Neuron (in vitro differentiated cells): ENCODE data around the gene CDK19.

ENCODE experiments used
- H2AFZ ChIP-seq: one replicate; pipeline ENCODE4 v1.6.1; 2013; ENCODE audit warnings: low read depth, mild to moderate bottlenecking, inconsistent platforms, low read length, moderate library complexity
- H3K27me3 ChIP-seq: one replicate; pipeline ENCODE4 v1.6.1; 2013; ENCODE audit warnings: low read length; ENCODE audit not compliant: insufficient read depth
- H3K36me3 ChIP-seq: one replicate; pipeline ENCODE4 v1.6.1; 2013; ENCODE audit warnings: low read length; ENCODE audit not compliant: insufficient read depth
- H3K4me1 ChIP-seq: one replicate; pipeline ENCODE4 v1.6.1; 2013; ENCODE audit warnings: low read length; ENCODE audit not compliant: insufficient read depth
- H3K4me3 ChIP-seq: 2 replicates; pipeline ENCODE4 v1.5.1; 2013; ENCODE audit warnings: mild to moderate bottlenecking, low read length, moderate library complexity
- H3K9me3 ChIP-seq: one replicate; pipeline ENCODE4 v1.6.1; 2013; ENCODE audit warnings: low read length

The CDK19 gene

DNA sequence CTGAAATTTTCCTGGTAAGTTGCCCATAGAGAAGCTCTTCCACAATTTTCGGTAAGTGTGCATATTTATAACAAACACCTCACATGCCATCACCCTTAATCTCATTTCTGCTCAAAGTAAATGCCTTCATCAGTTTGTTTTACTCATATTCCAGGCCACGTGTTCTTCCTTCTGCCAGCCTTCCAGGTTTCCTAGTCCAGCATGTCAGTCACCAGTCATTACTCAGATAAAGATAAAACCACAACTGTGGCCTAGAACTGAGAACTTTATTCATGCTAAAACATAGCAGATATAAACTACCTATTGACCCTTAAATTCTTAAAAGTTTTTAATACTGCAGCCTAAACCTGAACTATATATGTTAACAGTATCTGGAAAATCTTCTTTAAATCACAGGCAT is 189.4 kb downstream of the CDK19 start:
- Histone ChIP-seq H2AFZ (no peak overlapping the region), H3K9me3 (no peaks in the 10 kb centered on the region), H3K36me3 (peaks cover 46% of the 10 kb centered on the region), H3K27me3 (no peaks in the 10 kb centered on the region), H3K4me3 (no peak overlapping the region), H3K4me1 (no peaks in the 10 kb centered on the region)

DNA sequence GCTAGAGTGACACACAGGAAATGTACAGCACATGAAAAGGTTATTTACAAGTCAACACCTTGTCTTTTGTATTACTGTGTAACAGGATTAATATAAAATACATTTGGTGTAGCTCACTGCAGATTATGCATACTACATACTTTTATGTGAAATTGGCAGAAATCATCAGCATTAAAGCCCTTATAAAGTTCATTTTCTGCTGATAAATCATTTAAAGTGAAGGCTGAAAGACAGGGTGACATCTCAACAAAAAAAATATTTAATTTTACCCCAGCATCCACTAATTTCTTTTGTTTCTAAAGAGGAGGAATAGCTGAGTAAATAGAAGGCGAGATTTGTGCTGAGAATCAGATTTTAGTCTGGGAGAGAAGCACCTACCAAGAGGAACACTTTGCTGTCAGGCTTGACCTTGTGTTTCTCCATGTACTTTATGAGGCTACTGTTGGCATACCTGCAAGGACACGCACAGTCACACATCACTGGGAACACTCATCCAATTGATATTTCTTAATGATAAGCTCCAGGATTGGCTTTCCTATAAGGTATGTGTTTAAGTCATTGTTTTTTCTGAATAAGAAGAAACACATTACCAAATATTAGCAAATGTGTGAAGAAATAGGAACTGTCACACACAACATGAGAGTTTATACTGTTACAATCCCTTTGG is 192.2 kb downstream of the CDK19 start:
- Histone ChIP-seq H3K36me3 (peaks cover 66% of the 10 kb centered on the region), H3K9me3 (no peaks in the 10 kb centered on the region), H3K4me3 (no peak overlapping the region), H3K27me3 (no peaks in the 10 kb centered on the region), H3K4me1 (no peaks in the 10 kb centered on the region), H2AFZ (no peak overlapping the region)

DNA sequence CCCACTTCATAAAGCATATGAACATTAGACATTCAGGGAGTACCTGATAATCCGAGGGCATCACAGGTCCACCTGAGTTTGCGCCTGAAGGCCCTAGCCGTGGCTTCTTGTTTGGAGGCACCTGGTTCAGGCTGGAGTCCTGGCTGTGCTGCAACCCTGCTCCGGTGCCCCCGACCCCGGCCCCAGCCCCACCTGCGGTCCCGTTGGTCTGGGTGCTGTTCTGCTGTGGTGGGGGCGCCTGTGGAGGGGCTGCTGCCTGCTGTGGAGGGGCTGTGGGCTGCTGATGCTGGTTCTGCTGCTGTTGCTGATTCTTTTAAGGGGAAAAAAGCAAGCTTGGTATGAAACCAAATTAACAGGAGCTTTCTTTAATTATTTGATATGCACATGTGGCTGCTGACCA is 194.2 kb downstream of the CDK19 start:
- Histone ChIP-seq H3K4me3 (no peak overlapping the region), H2AFZ (no peak overlapping the region), H3K9me3 (peaks cover 3% of the 10 kb centered on the region), H3K36me3 (peaks cover 68% of the 10 kb centered on the region), H3K4me1 (no peaks in the 10 kb centered on the region), H3K27me3 (no peaks in the 10 kb centered on the region)

DNA sequence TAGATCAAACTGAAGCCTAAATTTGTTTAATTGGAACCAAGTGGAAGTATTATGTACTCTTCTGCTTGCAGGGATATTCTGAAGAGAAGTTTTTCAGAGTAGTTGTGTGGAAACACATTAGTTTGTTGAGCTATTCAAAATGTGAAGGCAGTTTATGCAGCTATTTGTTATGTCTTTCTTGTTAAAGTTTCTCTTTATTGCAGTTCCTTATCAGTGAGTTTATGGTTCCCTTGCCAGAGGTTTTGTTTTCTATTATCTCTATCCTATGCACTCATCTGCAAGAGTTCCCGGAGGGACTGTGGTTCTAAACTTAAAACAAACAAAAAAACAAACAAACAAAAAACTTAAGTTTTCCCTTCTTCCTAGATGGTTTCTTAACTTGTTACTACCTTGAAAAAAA is 195.2 kb downstream of the CDK19 start:
- no peak overlapping the region for H3K4me3 ChIP-seq
- H3K9me3 ChIP-seq = peaks cover 3% of the 10 kb centered on the region
- H3K36me3 ChIP-seq = peaks cover 68% of the 10 kb centered on the region

DNA sequence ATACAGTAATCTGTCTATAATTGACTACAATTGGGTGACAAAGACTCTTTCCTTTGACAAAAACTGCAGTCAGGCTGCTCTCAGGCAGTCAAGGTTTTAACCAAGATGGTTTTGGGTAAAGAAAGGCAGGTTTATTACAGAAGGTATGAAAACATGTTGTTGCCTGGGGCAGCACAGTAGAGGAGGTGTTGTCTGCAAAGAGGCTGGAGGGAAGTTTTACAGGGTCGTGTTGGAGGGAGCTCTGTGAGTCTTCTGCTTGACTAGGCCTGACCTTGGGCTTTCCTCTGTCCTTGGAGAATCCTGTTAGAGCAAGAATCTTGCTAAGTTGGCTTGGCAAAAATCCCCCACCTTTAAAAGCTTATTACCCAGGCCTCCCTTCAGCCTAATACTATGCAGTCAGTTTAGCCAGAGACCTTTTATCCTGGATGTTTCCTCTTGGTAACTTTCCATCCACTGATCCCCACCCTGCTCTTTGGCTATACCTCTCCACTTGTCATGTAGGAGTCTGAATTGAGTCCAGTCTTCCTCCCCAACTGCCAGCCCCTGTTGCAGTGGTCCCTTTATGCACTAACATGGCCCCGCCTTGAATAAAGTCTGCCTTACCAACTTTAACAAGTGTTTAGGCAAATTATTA is 195.9 kb downstream of the CDK19 start:
- peaks cover 68% of the 10 kb centered on the region for H3K36me3 ChIP-seq
- H2AFZ ChIP-seq = no peak overlapping the region
- H3K4me3 ChIP-seq = no peak overlapping the region

More for the DNA sequence above, 195.2 kb downstream of the CDK19 start:
- H3K27me3 ChIP-seq = no peaks in the 10 kb centered on the region
- H3K4me1 ChIP-seq = no peaks in the 10 kb centered on the region
- H2AFZ ChIP-seq = no peak overlapping the region

DNA sequence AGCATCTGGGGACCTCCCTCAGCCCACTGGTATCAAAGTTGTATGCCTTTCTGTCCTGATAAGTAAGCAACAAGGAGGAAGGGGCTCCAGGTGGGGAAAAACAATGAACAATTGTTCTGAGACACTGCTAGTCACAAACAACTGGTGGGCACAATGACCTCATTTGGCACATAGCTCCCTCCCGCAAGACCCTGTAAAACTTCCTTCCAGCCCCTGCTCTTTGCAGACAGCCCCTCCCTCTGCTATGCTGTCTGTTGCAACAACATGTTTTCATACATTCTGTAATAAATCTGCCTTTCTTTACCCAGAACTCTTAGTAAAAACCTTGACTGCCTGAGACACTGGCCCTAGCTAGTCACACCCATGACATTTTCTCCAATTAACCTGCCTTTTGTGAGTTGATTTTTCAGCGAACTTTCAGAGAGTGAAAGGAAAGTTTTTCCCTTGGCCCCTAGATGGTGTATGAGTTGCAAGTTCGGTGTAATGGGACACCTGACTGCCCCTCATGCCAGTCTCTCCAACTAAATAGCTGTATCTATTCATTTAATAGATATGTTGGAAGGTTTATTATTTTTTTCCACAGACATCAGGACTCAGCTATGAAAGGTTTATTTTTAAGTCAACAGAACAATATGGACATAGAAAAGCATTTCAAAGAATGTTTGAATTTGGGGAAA is 196.5 kb downstream of the CDK19 start:
- no peak overlapping the region for H3K4me3 ChIP-seq
- H2AFZ ChIP-seq = no peak overlapping the region
- no peaks in the 10 kb centered on the region for H3K4me1 ChIP-seq
- H3K36me3 ChIP-seq = peaks cover 75% of the 10 kb centered on the region
- H3K27me3 ChIP-seq = no peaks in the 10 kb centered on the region
- H3K9me3 ChIP-seq = peaks cover 3% of the 10 kb centered on the region

More for the DNA sequence above, 195.9 kb downstream of the CDK19 start:
- peaks cover 3% of the 10 kb centered on the region for H3K9me3 ChIP-seq
- H3K27me3 ChIP-seq = no peaks in the 10 kb centered on the region
- no peaks in the 10 kb centered on the region for H3K4me1 ChIP-seq

DNA sequence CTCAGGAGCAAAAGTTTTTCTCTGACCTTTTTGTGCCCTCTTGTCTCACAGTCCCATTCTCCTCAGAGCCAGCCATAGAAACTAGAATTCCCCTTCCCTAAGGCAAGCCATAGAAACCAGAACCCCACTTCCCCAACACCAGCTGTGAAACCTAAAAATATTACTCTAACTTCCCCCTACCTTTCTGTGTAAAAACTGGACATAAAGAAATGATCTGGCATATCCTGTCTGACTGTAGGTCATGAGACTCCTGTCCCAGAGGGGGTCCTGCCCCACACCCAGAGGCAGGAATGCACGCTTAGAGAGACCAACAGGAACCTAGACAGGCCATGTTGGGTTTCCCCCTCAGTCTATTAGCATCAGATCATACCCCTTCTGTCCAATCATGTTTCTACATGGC is 198.2 kb downstream of the CDK19 start:
- no peaks in the 10 kb centered on the region for H3K27me3 ChIP-seq
- H2AFZ ChIP-seq = no peak overlapping the region
- H3K36me3 ChIP-seq = peaks cover 77% of the 10 kb centered on the region
- no peak overlapping the region for H3K4me3 ChIP-seq
- peaks cover 3% of the 10 kb centered on the region for H3K9me3 ChIP-seq
- H3K4me1 ChIP-seq = no peaks in the 10 kb centered on the region

DNA sequence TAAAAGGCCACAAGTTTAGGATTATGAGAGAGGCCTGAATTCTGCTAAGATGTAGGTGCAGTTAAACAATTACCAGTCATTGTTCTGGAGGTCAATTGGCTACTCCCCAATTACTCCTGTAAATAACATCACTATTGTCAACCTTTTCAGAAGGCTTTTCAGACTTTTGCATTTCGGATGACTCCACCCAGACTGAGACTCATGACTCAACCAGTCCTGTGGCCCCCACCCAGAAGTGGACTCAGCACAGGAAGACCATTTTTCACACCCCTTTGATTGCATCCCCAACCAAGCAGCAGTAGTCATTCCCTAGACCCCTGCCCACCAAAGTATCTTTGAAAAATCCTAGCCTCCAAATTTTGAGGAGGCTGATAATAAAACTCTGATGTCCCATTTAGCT is 199.5 kb downstream of the CDK19 start:
- no peak overlapping the region for H2AFZ ChIP-seq

DNA sequence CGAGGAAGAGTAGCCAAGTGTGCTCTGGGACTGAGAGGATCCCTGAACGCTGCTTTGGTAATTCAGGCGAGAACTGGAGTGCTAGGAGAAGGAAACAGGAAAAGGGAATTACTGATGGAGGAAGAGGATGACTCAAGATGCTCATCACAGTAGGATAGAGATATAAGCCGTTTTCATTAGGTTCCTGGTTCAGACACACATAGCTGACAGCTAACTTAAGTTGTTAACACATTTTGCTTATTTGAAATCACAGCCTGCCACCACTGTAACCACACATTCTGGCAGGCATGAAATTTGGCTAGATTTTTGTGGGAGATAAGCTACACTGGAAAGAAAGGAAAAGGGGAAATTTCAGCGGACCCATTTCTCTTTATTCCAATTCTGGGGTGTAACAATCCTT is 200.7 kb downstream of the CDK19 start:
- H3K27me3 ChIP-seq = no peaks in the 10 kb centered on the region
- H2AFZ ChIP-seq = no peak overlapping the region
- no peak overlapping the region for H3K4me3 ChIP-seq
- no peaks in the 10 kb centered on the region for H3K4me1 ChIP-seq
- peaks cover 3% of the 10 kb centered on the region for H3K9me3 ChIP-seq
- peaks cover 64% of the 10 kb centered on the region for H3K36me3 ChIP-seq

More for the DNA sequence above, 199.5 kb downstream of the CDK19 start:
- H3K4me1 ChIP-seq = no peaks in the 10 kb centered on the region
- H3K4me3 ChIP-seq = no peak overlapping the region
- peaks cover 3% of the 10 kb centered on the region for H3K9me3 ChIP-seq
- no peaks in the 10 kb centered on the region for H3K27me3 ChIP-seq
- peaks cover 70% of the 10 kb centered on the region for H3K36me3 ChIP-seq

DNA sequence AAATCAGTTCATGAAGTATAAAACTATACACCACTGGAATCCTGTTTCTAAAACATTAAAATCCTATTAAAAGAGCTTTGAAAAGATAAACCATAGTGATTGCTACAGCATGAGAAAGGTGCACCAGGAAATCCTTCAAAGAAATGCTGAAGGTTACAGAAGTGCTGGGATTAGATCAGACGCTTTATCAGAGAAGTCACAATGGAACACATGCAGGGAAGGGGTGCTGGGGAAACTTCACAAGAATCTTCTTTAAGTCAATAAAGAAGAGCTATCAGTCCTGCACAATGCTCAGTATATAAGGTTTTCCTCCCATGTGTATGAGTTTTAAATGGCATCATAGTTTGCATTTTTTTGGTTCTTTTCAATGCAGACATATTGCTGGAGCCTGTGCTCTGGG is 201.2 kb downstream of the CDK19 start:
- Histone ChIP-seq H2AFZ (no peak overlapping the region), H3K27me3 (no peaks in the 10 kb centered on the region), H3K4me3 (no peak overlapping the region), H3K4me1 (no peaks in the 10 kb centered on the region), H3K9me3 (peaks cover 3% of the 10 kb centered on the region), H3K36me3 (peaks cover 59% of the 10 kb centered on the region)

DNA sequence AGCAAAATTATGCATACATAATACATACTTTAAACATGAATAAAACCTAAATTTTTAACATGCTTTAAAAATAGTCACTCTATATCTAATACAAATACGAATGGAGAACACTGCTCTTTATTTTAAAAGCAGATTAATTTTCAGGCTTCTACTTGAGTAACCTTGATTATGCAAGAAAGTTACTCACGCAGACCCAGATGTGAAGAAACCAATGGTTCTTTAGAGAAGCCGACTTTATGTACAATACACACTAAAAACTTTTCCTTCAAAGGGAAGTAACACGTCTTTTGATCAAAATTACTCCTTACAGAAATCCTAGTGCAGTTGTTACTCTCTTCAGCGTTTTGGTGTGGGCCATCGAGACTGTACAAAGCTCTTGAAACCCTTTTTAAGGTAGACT is 201.9 kb downstream of the CDK19 start:
- Histone ChIP-seq H3K36me3 (peaks cover 53% of the 10 kb centered on the region), H3K4me3 (no peak overlapping the region), H3K9me3 (peaks cover 3% of the 10 kb centered on the region), H3K4me1 (no peaks in the 10 kb centered on the region), H3K27me3 (no peaks in the 10 kb centered on the region), H2AFZ (no peak overlapping the region)

DNA sequence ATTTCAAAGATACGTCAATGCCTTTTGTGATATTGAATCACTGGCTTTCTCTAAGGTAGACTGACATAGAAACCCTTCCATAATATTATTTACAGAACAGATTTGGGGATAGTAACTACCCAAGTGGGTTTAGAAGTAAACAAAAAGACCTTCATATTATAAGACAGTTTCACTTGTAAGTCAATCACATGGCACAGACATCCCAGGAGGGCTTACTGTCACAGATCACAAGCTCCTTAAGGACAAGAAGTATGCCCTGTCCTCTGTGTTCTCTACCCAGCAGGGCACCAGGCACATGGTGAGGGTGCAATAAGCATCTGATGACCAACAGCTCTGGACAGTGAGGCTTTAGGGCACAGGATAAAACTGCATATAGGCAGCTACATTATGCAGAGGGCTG is 203.0 kb downstream of the CDK19 start:
- no peaks in the 10 kb centered on the region for H3K27me3 ChIP-seq
- no peaks in the 10 kb centered on the region for H3K4me1 ChIP-seq
- peaks cover 3% of the 10 kb centered on the region for H3K9me3 ChIP-seq
- H3K4me3 ChIP-seq = no peak overlapping the region
- H3K36me3 ChIP-seq = peaks cover 48% of the 10 kb centered on the region
- no peak overlapping the region for H2AFZ ChIP-seq

DNA sequence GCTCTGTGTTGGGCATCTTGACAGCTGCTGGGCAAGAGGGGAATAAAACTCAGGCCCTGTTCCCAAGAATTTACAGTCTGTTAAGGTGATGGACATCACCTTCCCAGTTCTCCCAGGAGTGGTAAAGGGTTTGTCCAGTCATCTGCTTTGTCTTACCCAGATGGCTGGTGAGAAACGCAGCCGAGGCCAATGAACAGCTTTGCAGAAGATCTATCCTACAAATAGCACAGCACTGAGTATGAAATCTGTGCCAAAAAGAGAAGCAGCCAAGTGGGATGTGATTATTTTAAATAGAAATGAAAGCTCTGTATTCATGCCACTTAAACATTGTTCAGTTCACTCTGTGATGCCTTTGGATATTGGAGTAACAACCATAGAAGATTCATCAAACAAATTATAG is 206.2 kb downstream of the CDK19 start:
- Histone ChIP-seq H3K36me3 (peaks cover 24% of the 10 kb centered on the region), H2AFZ (no peak overlapping the region), H3K4me3 (no peak overlapping the region), H3K27me3 (no peaks in the 10 kb centered on the region), H3K9me3 (no peaks in the 10 kb centered on the region), H3K4me1 (no peaks in the 10 kb centered on the region)
